ENCODE results near the gene LCA5. TPM values are rescaled to one million over a fixed set of nuclear protein-coding genes. Genes with fewer than 3 reads are reported as not detected.

LCA5 gene
- total RNA-seq, 1 experiment from 2014 or later = 10.9 TPM

GRCh38 chr6:79574630-79575225, 37.5 kb upstream of the LCA5 start:
- DNase-seq = peak; percentile 56 to 59
- Mint-ChIP-seq H3K9me3 (ENCODE audit: unreplicated experiment) (peaks cover 14% of the 10 kb centered on the region), H3K36me3 (ENCODE audit: insufficient read depth, unreplicated experiment) (peaks cover 6% of the 10 kb centered on the region), H3K4me1 (ENCODE audit: low read depth, unreplicated experiment) (peaks cover 28% of the 10 kb centered on the region), H3K27me3 (ENCODE audit: insufficient read depth, unreplicated experiment) (no peaks in the 10 kb centered on the region), H3K4me3 (ENCODE audit: unreplicated experiment) (no peak overlapping the region), H3K27ac (ENCODE audit: unreplicated experiment) (peak overlapping the region; percentile 88)
- Histone ChIP-seq H3K4me3 (ENCODE audit: low read depth, low read length) (no peak overlapping the region), H3K36me3 (ENCODE audit: control insufficient read depth, insufficient read depth, low read length) (no peaks in the 10 kb centered on the region), H3K9me3 (no peaks in the 10 kb centered on the region), H3K27me3 (replicated peaks; ENCODE audit: control insufficient read depth, insufficient read depth, low read length) (no peaks in the 10 kb centered on the region), H3K4me1 (peaks cover 47% of the 10 kb centered on the region)
- TF ChIP-seq, protein P1, sequence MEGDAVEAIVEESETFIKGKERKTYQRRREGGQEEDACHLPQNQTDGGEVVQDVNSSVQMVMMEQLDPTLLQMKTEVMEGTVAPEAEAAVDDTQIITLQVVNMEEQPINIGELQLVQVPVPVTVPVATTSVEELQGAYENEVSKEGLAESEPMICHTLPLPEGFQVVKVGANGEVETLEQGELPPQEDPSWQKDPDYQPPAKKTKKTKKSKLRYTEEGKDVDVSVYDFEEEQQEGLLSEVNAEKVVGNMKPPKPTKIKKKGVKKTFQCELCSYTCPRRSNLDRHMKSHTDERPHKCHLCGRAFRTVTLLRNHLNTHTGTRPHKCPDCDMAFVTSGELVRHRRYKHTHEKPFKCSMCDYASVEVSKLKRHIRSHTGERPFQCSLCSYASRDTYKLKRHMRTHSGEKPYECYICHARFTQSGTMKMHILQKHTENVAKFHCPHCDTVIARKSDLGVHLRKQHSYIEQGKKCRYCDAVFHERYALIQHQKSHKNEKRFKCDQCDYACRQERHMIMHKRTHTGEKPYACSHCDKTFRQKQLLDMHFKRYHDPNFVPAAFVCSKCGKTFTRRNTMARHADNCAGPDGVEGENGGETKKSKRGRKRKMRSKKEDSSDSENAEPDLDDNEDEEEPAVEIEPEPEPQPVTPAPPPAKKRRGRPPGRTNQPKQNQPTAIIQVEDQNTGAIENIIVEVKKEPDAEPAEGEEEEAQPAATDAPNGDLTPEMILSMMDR (IDR thresholded peaks at IDR 0.05; ENCODE audit: insufficient read depth in 1 of 2, low read depth in 1 of 2, low read length in 1 of 2, severe bottlenecking in 1 of 2, unreplicated experiment in 1 of 2) = no peak
- intact Hi-C loops (cut with micrococcal nuclease; ENCODE audit: unreplicated experiment) = no loop called here
- ChIA-PET CTCF (interaction anchor here (1.1 kb wide), 1 partner anchor 98 kb away, joined by 4 read pairs; no protein-coding TSS in a partner anchor), POLR2A (interaction anchor here (0.6 kb wide), 1 partner anchor 26 kb away, joined by 3 read pairs; no protein-coding TSS in a partner anchor)
- BruUV-seq (replicated peaks) = TSS peak; percentile 56

- BruUV-seq (replicated peaks) = no TSS peak
- no peaks in the 10 kb centered on the region for H3K27me3 ChIP-seq (replicated peaks; ENCODE audit: control insufficient read depth, insufficient read depth, low read length)
- H3K27me3 Mint-ChIP-seq (ENCODE audit: insufficient read depth, unreplicated experiment) = no peaks in the 10 kb centered on the region
- peaks cover 6% of the 10 kb centered on the region for H3K36me3 Mint-ChIP-seq (ENCODE audit: insufficient read depth, unreplicated experiment)
- no peaks in the 10 kb centered on the region for H3K36me3 ChIP-seq (ENCODE audit: control insufficient read depth, insufficient read depth, low read length)
- H3K4me1 ChIP-seq = peaks cover 52% of the 10 kb centered on the region
- peaks cover 8% of the 10 kb centered on the region for H3K9me3 Mint-ChIP-seq (ENCODE audit: unreplicated experiment)
- no peak for DNase-seq
- H3K27ac Mint-ChIP-seq (ENCODE audit: unreplicated experiment) = peak overlapping the region; percentile 88
- no peak overlapping the region for H3K4me3 ChIP-seq (ENCODE audit: low read depth, low read length)
- H3K4me1 Mint-ChIP-seq (ENCODE audit: low read depth, unreplicated experiment) = peaks cover 34% of the 10 kb centered on the region
- TF ChIP-seq, protein P1 (IDR thresholded peaks at IDR 0.05; ENCODE audit: insufficient read depth in 1 of 2, low read depth in 1 of 2, low read length in 1 of 2, severe bottlenecking in 1 of 2, unreplicated experiment in 1 of 2) = no peak
- CTCF ChIA-PET = interaction anchor here (1.1 kb wide), 1 partner anchor 99 kb away, joined by 4 read pairs; no protein-coding TSS in a partner anchor
- no peak overlapping the region for H3K4me3 Mint-ChIP-seq (ENCODE audit: unreplicated experiment)
- POLR2A ChIA-PET = interaction anchor here (0.6 kb wide), 1 partner anchor 27 kb away, joined by 3 read pairs; no protein-coding TSS in a partner anchor
- no peaks in the 10 kb centered on the region for H3K9me3 ChIP-seq
- intact Hi-C loops (cut with micrococcal nuclease; ENCODE audit: unreplicated experiment) = no loop called here
These were observed 36.9 kb upstream of the LCA5 start for GRCh38 chr6:79574174-79574573.

GRCh38 chr6:79571030-79571367, 33.8 kb upstream of the LCA5 start:
- Mint-ChIP-seq H3K36me3 (ENCODE audit: insufficient read depth, unreplicated experiment) (peaks cover 6% of the 10 kb centered on the region), H3K4me1 (ENCODE audit: low read depth, unreplicated experiment) (peaks cover 38% of the 10 kb centered on the region), H3K27me3 (ENCODE audit: insufficient read depth, unreplicated experiment) (no peaks in the 10 kb centered on the region), H3K9me3 (ENCODE audit: unreplicated experiment) (no peaks in the 10 kb centered on the region), H3K4me3 (ENCODE audit: unreplicated experiment) (peak overlapping the region; percentile 46), H3K27ac (ENCODE audit: unreplicated experiment) (peak overlapping the region; percentile 88)
- no peaks in the 10 kb centered on the region for H3K27me3 ChIP-seq (replicated peaks; ENCODE audit: control insufficient read depth, insufficient read depth, low read length)
- peaks cover 70% of the 10 kb centered on the region for H3K4me1 ChIP-seq
- H3K36me3 ChIP-seq (ENCODE audit: control insufficient read depth, insufficient read depth, low read length) = no peaks in the 10 kb centered on the region
- H3K9me3 ChIP-seq = no peaks in the 10 kb centered on the region
- intact Hi-C loops (cut with micrococcal nuclease; ENCODE audit: unreplicated experiment) = loop anchor here (2.0 kb wide), 1 partner anchor 298 kb away; no protein-coding TSS in a partner anchor
- ChIA-PET POLR2A (interaction anchor here (0.8 kb wide), 1 partner anchor 60 kb away, joined by 3 read pairs; the partner anchor contains the start of gene SH3BGRL2), CTCF (interaction anchor here (1.1 to 1.8 kb wide), 2 partner anchors 102 to 116 kb away, joined by 4 to 9 read pairs; no protein-coding TSS in a partner anchor)
- peak overlapping the region; percentile 16; the same call in 1 of the 2 replicates for H3K4me3 ChIP-seq (ENCODE audit: low read depth, low read length)
- no TSS peak for BruUV-seq (replicated peaks)
- TF ChIP-seq, protein P1 (IDR thresholded peaks at IDR 0.05; ENCODE audit: insufficient read depth in 1 of 2, low read depth in 1 of 2, low read length in 1 of 2, severe bottlenecking in 1 of 2, unreplicated experiment in 1 of 2) = no peak
- DNase-seq = peak in 1 of 2 experiments; percentile 17
